Hematopoietic multipotent progenitor cell treated with erythropoietin and hydrocortisone succinate and interleukin-3 and kit ligand, for 8 days (in vitro differentiated cells): Measurements from ENCODE around the gene ECSCR.
"Not testable (repeated sequence)": the region's sequence is repeated elsewhere in the genome, so short reads cannot be mapped to it uniquely, and the experiment has no call there.

Experiments used
- DNase-seq: peaks from one replicate; pipeline ENCODE4 v3.0.0-alpha.2; 2015

Gene ECSCR

GRCh38 chr5:139462586-139463276 lies at the start of gene ECSCR:
Gene ECSCR (minus strand): TSS chr5:139462743. CDS start chr5:139462670, 73 bp downstream.
- DNase-seq = no peak

- DNase-seq = not testable (repeated sequence)
Observed at GRCh38 chr5:139504722-139505121, 42.2 kb upstream of the ECSCR start.

GRCh38 chr5:139503879-139504278 lies 41.3 kb upstream of the ECSCR start:
- not testable (repeated sequence) for DNase-seq

GRCh38 chr5:139503036-139503817 lies 40.7 kb upstream of the ECSCR start:
- DNase-seq = not testable (repeated sequence)

- DNase-seq = no peak
Observed at GRCh38 chr5:139501381-139501780, 38.8 kb upstream of the ECSCR start.

GRCh38 chr5:139495638-139496435 lies 33.3 kb upstream of the ECSCR start:
- DNase-seq = no peak

- DNase-seq = no peak
Observed at GRCh38 chr5:139494832-139495231, 32.3 kb upstream of the ECSCR start.

GRCh38 chr5:139494256-139494655 lies 31.7 kb upstream of the ECSCR start:
- no peak for DNase-seq

GRCh38 chr5:139492700-139493192 lies 30.2 kb upstream of the ECSCR start:
- no peak for DNase-seq

- no peak for DNase-seq
Observed at GRCh38 chr5:139488260-139488659, 25.7 kb upstream of the ECSCR start.

- DNase-seq = no peak
Observed at GRCh38 chr5:139486201-139486600, 23.7 kb upstream of the ECSCR start.

GRCh38 chr5:139482890-139483208 lies 20.3 kb upstream of the ECSCR start:
- DNase-seq = not testable (repeated sequence)

GRCh38 chr5:139482050-139482889 lies 19.7 kb upstream of the ECSCR start, which contains the start of gene STING1:
Gene STING1 (minus strand): TSS chr5:139482758. CDS start chr5:139481704, 1,054 bp downstream.
- DNase-seq = peak; percentile 98

GRCh38 chr5:139481580-139482049 lies 19.1 kb upstream of the ECSCR start:
- DNase-seq = peak; percentile 64

- peak; percentile 78 for DNase-seq
Observed at GRCh38 chr5:139481122-139481533, 18.6 kb upstream of the ECSCR start.

- DNase-seq = not testable (repeated sequence)
Observed at GRCh38 chr5:139479729-139480128, 17.2 kb upstream of the ECSCR start.

GRCh38 chr5:139478657-139479423 lies 16.3 kb upstream of the ECSCR start:
- DNase-seq = peak; percentile 47

- DNase-seq = no peak
Observed at GRCh38 chr5:139475865-139476617, 13.5 kb upstream of the ECSCR start.

GRCh38 chr5:139474890-139475791 lies 12.6 kb upstream of the ECSCR start:
- DNase-seq = peak; percentile 91
